WTC11 (cell line): ENCODE results near the gene SUPT3H. TPM values are rescaled to one million over a fixed set of nuclear protein-coding genes. Genes with fewer than 3 reads are reported as not detected.
A peak's percentile ranks its signal among the peaks of the same experiment; 100 is the strongest.

Experiments used
- ATAC-seq: fragments of 200-7000 bp; cut with Tn5 transposase; 2 replicates; pipeline ENCODE4 v1.10.0; 2021; ENCODE audit warnings: mild to moderate bottlenecking, moderate library complexity
- Bru-seq: library from RNA; stranded (reverse); fragments of 400-500 nt; gene quantifications from one replicate; lab custom pipeline; 2021; lab: Mats Ljungman, UMichigan
- CTCF ChIA-PET: fragments of 300-600 bp; sonication (Branson Sonifier 250); formaldehyde crosslinking; loops from one replicate; lab custom pipeline; 2021; ENCODE audit warnings: antibody characterized with exemption; lab: Charles Lee
- POLR2A ChIA-PET: fragments of 350-600 bp; sonication (Branson Sonifier 250); formaldehyde crosslinking; loops from one replicate; lab custom pipeline; 2021; ENCODE audit warnings: antibody characterized with exemption; lab: Charles Lee
- DNase-seq: peaks from one replicate; pipeline ENCODE4 v3.0.0; 2021; ENCODE audit warnings: low spot score
- H3K27ac Mint-ChIP-seq: 2 replicates; pipeline ENCODE4 v1.8.0; 2021; ENCODE audit warnings: mixed read lengths
- H3K27me3 Mint-ChIP-seq: 2 replicates; pipeline ENCODE4 v1.8.0; 2021; ENCODE audit warnings: low read depth, mild to moderate bottlenecking, moderate library complexity, mixed read lengths
- H3K36me3 Mint-ChIP-seq: 2 replicates; pipeline ENCODE4 v1.8.0; 2021; ENCODE audit warnings: mixed read lengths
- H3K4me1 Mint-ChIP-seq: 2 replicates; pipeline ENCODE4 v1.8.0; 2022; ENCODE audit warnings: mixed read lengths
- H3K4me3 Mint-ChIP-seq: 2 replicates; pipeline ENCODE4 v1.8.0; 2021; ENCODE audit warnings: mild to moderate bottlenecking, moderate library complexity, mixed read lengths
- H3K9me3 Mint-ChIP-seq: 2 replicates; pipeline ENCODE4 v1.8.0; 2021; ENCODE audit warnings: mixed read lengths
- AFF4 ChIP-seq: sonication (generic); formaldehyde crosslinking; IDR thresholded peaks from 2 replicates; pipeline ENCODE4 v1.8.1; 2023; ENCODE audit warnings: mild to moderate bottlenecking, missing genetic modification reagents, borderline replicate concordance
- ATF1 ChIP-seq: sonication (generic); formaldehyde crosslinking; IDR thresholded peaks from 2 replicates; pipeline ENCODE4 v1.8.1; 2023; ENCODE audit warnings: mild to moderate bottlenecking, moderate library complexity, missing genetic modification reagents
- ATF3 ChIP-seq: sonication (generic); formaldehyde crosslinking; conservative IDR thresholded peaks from 2 replicates; pipeline ENCODE4 v1.8.1; 2022; ENCODE audit warnings: mild to moderate bottlenecking, missing genetic modification reagents
- ATF6 ChIP-seq: sonication (generic); formaldehyde crosslinking; IDR thresholded peaks from 2 replicates; pipeline ENCODE4 v1.8.1; 2023; ENCODE audit warnings: mild to moderate bottlenecking, missing genetic modification reagents
- E2F5 ChIP-seq: sonication (generic); formaldehyde crosslinking; IDR thresholded peaks from 2 replicates; pipeline ENCODE4 v1.8.1; 2022; ENCODE audit warnings: mild to moderate bottlenecking, moderate library complexity, missing genetic modification reagents
- ELF4 ChIP-seq: sonication (generic); formaldehyde crosslinking; IDR thresholded peaks from 2 replicates; pipeline ENCODE4 v1.8.1; 2022; ENCODE audit warnings: low read depth, mild to moderate bottlenecking, moderate library complexity, missing genetic modification reagents
- FOXJ3 ChIP-seq: sonication (generic); formaldehyde crosslinking; IDR thresholded peaks from 2 replicates; pipeline ENCODE4 v1.9.0; 2021; ENCODE audit warnings: missing genetic modification reagents, mild to moderate bottlenecking, borderline replicate concordance
- FOXP1 ChIP-seq: sonication (generic); formaldehyde crosslinking; IDR thresholded peaks from 2 replicates; pipeline ENCODE4 v1.8.0; 2022; ENCODE audit warnings: missing genetic modification reagents, mild to moderate bottlenecking, moderate library complexity, borderline replicate concordance
- GABPB1 ChIP-seq: sonication (generic); formaldehyde crosslinking; IDR thresholded peaks from 2 replicates; pipeline ENCODE4 v1.8.1; 2023; ENCODE audit warnings: mild to moderate bottlenecking, missing genetic modification reagents
- JAZF1 ChIP-seq: fragments of 250-450 bp; sonication (Bioruptor Pico); IDR thresholded peaks from 2 replicates; pipeline ENCODE4 v1.9.0; 2021; ENCODE audit warnings: moderate library complexity, mild to moderate bottlenecking, inconsistent platforms
- MLX ChIP-seq: sonication (generic); formaldehyde crosslinking; IDR thresholded peaks from 2 replicates; pipeline ENCODE4 v1.8.1; 2023; ENCODE audit warnings: mild to moderate bottlenecking, missing genetic modification reagents, moderate library complexity
- PRRX2 ChIP-seq: fragments of 250-450 bp; sonication (Bioruptor Pico); IDR thresholded peaks from 2 replicates; pipeline ENCODE4 v1.8.0; 2021; ENCODE audit warnings: mild to moderate bottlenecking
- TEAD4 ChIP-seq: sonication (generic); formaldehyde crosslinking; IDR thresholded peaks from 2 replicates; pipeline ENCODE4 v1.8.0; 2022; ENCODE audit warnings: mild to moderate bottlenecking, missing genetic modification reagents
- TP53 ChIP-seq: sonication (generic); formaldehyde crosslinking; IDR thresholded peaks from 2 replicates; pipeline ENCODE4 v1.8.1; 2023; ENCODE audit warnings: mild to moderate bottlenecking, missing genetic modification reagents
- USF1 ChIP-seq: sonication (generic); formaldehyde crosslinking; IDR thresholded peaks from 2 replicates; pipeline ENCODE4 v1.8.0; 2022; ENCODE audit warnings: mild to moderate bottlenecking, missing genetic modification reagents
- USF2 ChIP-seq: sonication (generic); formaldehyde crosslinking; IDR thresholded peaks from 2 replicates; pipeline ENCODE4 v1.8.1; 2023; ENCODE audit warnings: mild to moderate bottlenecking, missing genetic modification reagents, moderate library complexity
- ZNF219 ChIP-seq: sonication (generic); formaldehyde crosslinking; IDR thresholded peaks from 2 replicates; pipeline ENCODE4 v1.8.0; 2023; ENCODE audit warnings: missing genetic modification reagents, mild to moderate bottlenecking, borderline replicate concordance
- ZNF281 ChIP-seq: sonication (generic); formaldehyde crosslinking; IDR thresholded peaks from 2 replicates; pipeline ENCODE4 v1.8.0; 2023; ENCODE audit warnings: mild to moderate bottlenecking, missing genetic modification reagents
- ZNF512 ChIP-seq: sonication (generic); formaldehyde crosslinking; IDR thresholded peaks from 2 replicates; pipeline ENCODE4 v1.8.1; 2022; ENCODE audit warnings: missing genetic modification reagents, borderline replicate concordance
- long read RNA-seq, 3 experiments: library from RNA in 1 of 3; library from capped mRNA in 1 of 3; library from polyadenylated mRNA in 1 of 3; unstranded in 2 of 3; stranded (forward) in 1 of 3; transcript quantifications; one replicate each; pipeline ENCODE4 v2.0.0, GENCODE V29; 2021
- total RNA-seq: library from RNA; stranded (reverse); gene quantifications from 3 replicates; pipeline ENCODE4 v1.2.3, GENCODE V29; 2021

Gene SUPT3H
- total RNA-seq: 15.3 to 21.9 TPM (median 19.2 TPM) in 3 replicates
- percentile 72 among the genes with signal in this experiment for Bru-seq, nascent RNA
- long read RNA-seq, experiment 1, partial matches to known transcripts: 4 of 20 reads
- long read RNA-seq, experiment 1, other reads (novel, unspliced or antisense): 15 of 20 reads
- long read RNA-seq, experiment 2, partial matches to known transcripts: 2 of 11 reads
- long read RNA-seq, experiment 2, other reads (novel, unspliced or antisense): 9 of 11 reads
- long read RNA-seq, experiment 3, partial matches to known transcripts: 3 of 8 reads
- long read RNA-seq, experiment 3, other reads (novel, unspliced or antisense): 5 of 8 reads

- Mint-ChIP-seq H3K4me1 (peaks cover 17% of the 10 kb centered on the region), H3K4me3 (peak within 1 kb of the TSS; percentile 92), H3K27me3 (no peaks in the 10 kb centered on the region; the same call in 1 of the 2 replicates), H3K36me3 (no peaks in the 10 kb centered on the region), H3K27ac (peak within 1 kb of the TSS; percentile 98), H3K9me3 (no peaks in the 10 kb centered on the region)
- peak; percentile 92 for ATAC-seq
- DNase-seq: peak; percentile 87
- POLR2A ChIA-PET: interaction anchor here (0.6 to 1.1 kb wide), 3 partner anchors 11 to 150 kb away, joined by 3 to 5 read pairs (median 3); no protein-coding TSS in a partner anchor
- CTCF ChIA-PET: interaction anchor here (0.7 to 2.8 kb wide), 9 partner anchors 21 to 902 kb away, joined by 3 to 14 read pairs (median 4); no protein-coding TSS in a partner anchor
- 0 out of 2 replicates have a peak, but pooled peaks have one; percentile 56 for TF ChIP-seq AFF4 (CRISPR knock-in tag)
- TF ChIP-seq PRRX2: no peak
- TF ChIP-seq USF2 (CRISPR knock-in tag): peak; percentile 42; the same call in 1 of the 2 replicates
- peak; percentile 79; the same call in 1 of the 2 replicates for TF ChIP-seq TP53 (CRISPR knock-in tag)
- TF ChIP-seq ATF3 (CRISPR knock-in tag): no peak
- TF ChIP-seq ATF1 (CRISPR knock-in tag): no peak
- TF ChIP-seq ZNF512: no peak
- TF ChIP-seq JAZF1: no peak
- no peak for TF ChIP-seq ELF4 (CRISPR knock-in tag)
- no peak for TF ChIP-seq TEAD4 (CRISPR knock-in tag)
- TF ChIP-seq ZNF219: peak; percentile 49; the same call in 1 of the 2 replicates
- TF ChIP-seq ZNF281: peak; percentile 47; the same call in 1 of the 2 replicates
- TF ChIP-seq E2F5 (CRISPR knock-in tag): peak; percentile 50; the same call in 1 of the 2 replicates
- TF ChIP-seq FOXJ3 (CRISPR knock-in tag): no peak
- peak; percentile 16; the same call in 1 of the 2 replicates for TF ChIP-seq FOXP1 (CRISPR knock-in tag)
- TF ChIP-seq ATF6 (CRISPR knock-in tag): no peak
- peak; percentile 52; the same call in 1 of the 2 replicates for TF ChIP-seq USF1 (CRISPR knock-in tag)
- no peak for TF ChIP-seq MLX (CRISPR knock-in tag)
- TF ChIP-seq GABPB1: peak; percentile 50; the same call in 1 of the 2 replicates
Measured at GRCh38 chr6:45377554-45378333, at the start of gene SUPT3H. SUPT3H (minus strand) TSS chr6:45377934.
